Gastroesophageal sphincter (tissue), 4 donors: Measurements from ENCODE around the gene CCDC9. TPM values are rescaled to one million over a fixed set of nuclear protein-coding genes. Genes with fewer than 3 reads are reported as not detected.
"Not testable (repeated sequence)": the region's sequence is repeated elsewhere in the genome, so short reads cannot be mapped to it uniquely, and the experiment has no call there.

Experiments
- ATAC-seq: fragments of 150-250 bp; one replicate; pipeline ENCODE4 v1.9.1; 2016; ENCODE audit warnings: mild to moderate bottlenecking, moderate library complexity
- H3K27ac ChIP-seq, 4 donors: fragments of 200-600 bp; sonication (generic) in 3 of 4; 1 replicate in 3 of 4; 2 replicates in 1 of 4; pipeline ENCODE4 v1.5.1; 2016 to 2019
- H3K27me3 ChIP-seq: fragments of 200-600 bp; sonication (generic); one replicate; pipeline ENCODE4 v1.5.1; 2019
- H3K36me3 ChIP-seq, 2 donors: fragments of 200-600 bp; sonication (generic); one replicate each; pipeline ENCODE4 v1.5.1; 2019; ENCODE audit warnings: control low read depth in 1 of 2
- H3K4me1 ChIP-seq, 3 donors: fragments of 200-600 bp; sonication (generic); 1 replicate in 2 of 3; 2 replicates in 1 of 3; pipeline ENCODE4 v1.5.1; 2016 to 2019; ENCODE audit warnings: control low read depth in 2 of 3
- H3K4me3 ChIP-seq, 2 donors: fragments of 200-600 bp; sonication (generic); one replicate each; pipeline ENCODE4 v1.5.1; 2019; ENCODE audit warnings: mild to moderate bottlenecking in 1 of 2, moderate library complexity in 1 of 2
- H3K9me3 ChIP-seq, 3 donors: fragments of 200-600 bp; sonication (generic); one replicate each; pipeline ENCODE4 v1.5.1; 2017 to 2019; ENCODE audit warnings: control low read depth in 2 of 3
- EP300 ChIP-seq: sonication (generic); formaldehyde crosslinking; IDR thresholded peaks from one replicate; pipeline ENCODE4 v1.6.1; 2017; ENCODE audit warnings: antibody characterized with exemption, mild to moderate bottlenecking
- POLR2A ChIP-seq, 2 donors: fragments of 450-650 bp; IDR thresholded peaks; one replicate each; pipeline ENCODE4 v1.6.1; 2017; ENCODE audit warnings: antibody characterized with exemption in 2 of 2, mild to moderate bottlenecking in 2 of 2, moderate library complexity in 1 of 2
- POLR2AphosphoS5 ChIP-seq: sonication (generic); formaldehyde crosslinking; IDR thresholded peaks from one replicate; pipeline ENCODE4 v1.6.1; 2017; ENCODE audit warnings: antibody characterized with exemption
- WGBS, 2 donors: methylation state at CpG; one replicate each; pipeline ENCODE4 v1.1.5; 2018; ENCODE audit warnings: low coverage in 1 of 2; 5-methylcytosine and 5-hydroxymethylcytosine counted together
- total RNA-seq, 4 donors: library from RNA; depleted of rRNA; stranded (reverse); fragments of >200 nt; gene quantifications; one replicate each; pipeline ENCODE4 v1.1.0, GENCODE V29; 2016
- TF ChIP-seq, protein P1 (sequence below), 4 experiments: fragments of 200-600 bp in 2 of 4; fragments of 450-650 bp in 2 of 4; sonication (generic) in 1 of 4; IDR thresholded peaks; one replicate each; pipeline ENCODE4 v1.5.1; 2017 to 2019; ENCODE audit warnings: antibody characterized with exemption in 4 of 4, mild to moderate bottlenecking in 2 of 4, moderate library complexity in 2 of 4

The CCDC9 gene
- total RNA-seq, 4 donors from 2014 or later: 17.3 to 36.9 (median 28.5) TPM

DNA sequence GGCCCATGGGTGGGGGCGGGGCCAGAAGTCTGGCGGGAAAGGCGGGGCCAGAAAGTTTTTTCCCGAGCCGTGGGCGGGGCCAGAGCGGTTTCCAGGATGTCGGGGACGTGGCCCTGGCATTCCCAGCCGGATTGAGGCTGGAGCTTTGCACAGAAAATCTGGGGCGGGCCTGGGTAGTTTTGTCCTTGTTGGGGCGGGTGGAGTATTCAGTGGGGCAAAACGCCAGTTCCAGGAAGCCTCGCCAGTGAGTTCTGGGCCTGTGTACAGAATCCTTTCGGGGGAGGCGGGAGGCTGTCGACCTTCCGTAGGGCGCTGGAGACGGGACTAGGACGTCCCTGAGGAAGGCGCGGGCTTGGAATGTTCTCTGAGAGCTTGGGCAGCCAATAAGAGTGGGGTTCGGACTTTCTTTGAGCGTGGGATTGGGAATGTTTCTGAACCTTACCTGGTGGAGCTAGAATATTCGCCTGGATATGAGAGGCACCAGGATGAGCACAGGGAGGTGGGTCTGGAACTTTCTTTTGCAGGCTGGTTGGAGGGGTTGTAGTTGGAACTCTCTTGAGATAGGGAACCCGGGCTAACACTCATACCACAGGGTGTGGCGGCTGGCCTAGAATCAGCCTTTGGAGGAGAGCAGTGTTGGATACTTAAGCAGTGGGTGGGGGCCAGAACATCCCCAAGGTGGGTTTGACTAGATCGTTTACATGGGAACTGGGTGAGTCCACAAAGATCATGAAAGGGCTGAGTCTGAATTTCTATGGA lies 1.3 kb downstream of the CCDC9 start:
- ATAC-seq: peak; percentile 71
- H3K4me3 ChIP-seq: peak overlapping the region; percentile 12 to 61
- no peaks in the 10 kb centered on the region for H3K9me3 ChIP-seq
- 8 to 33% methylated on average over 2 to 8 of the region's 29 CpGs for WGBS, 2 donors
- H3K27me3 ChIP-seq: no peaks in the 10 kb centered on the region
- H3K4me1 ChIP-seq: peaks cover 3 to 47% (median 16%) of the 10 kb centered on the region in 3 donors
- TF ChIP-seq POLR2A (IDR thresholded peaks at IDR 0.05): peak in 1 of 2 donors; percentile 13
- TF ChIP-seq EP300: no peak
- TF ChIP-seq POLR2AphosphoS5: peak; percentile 65
- TF ChIP-seq, protein P1, sequence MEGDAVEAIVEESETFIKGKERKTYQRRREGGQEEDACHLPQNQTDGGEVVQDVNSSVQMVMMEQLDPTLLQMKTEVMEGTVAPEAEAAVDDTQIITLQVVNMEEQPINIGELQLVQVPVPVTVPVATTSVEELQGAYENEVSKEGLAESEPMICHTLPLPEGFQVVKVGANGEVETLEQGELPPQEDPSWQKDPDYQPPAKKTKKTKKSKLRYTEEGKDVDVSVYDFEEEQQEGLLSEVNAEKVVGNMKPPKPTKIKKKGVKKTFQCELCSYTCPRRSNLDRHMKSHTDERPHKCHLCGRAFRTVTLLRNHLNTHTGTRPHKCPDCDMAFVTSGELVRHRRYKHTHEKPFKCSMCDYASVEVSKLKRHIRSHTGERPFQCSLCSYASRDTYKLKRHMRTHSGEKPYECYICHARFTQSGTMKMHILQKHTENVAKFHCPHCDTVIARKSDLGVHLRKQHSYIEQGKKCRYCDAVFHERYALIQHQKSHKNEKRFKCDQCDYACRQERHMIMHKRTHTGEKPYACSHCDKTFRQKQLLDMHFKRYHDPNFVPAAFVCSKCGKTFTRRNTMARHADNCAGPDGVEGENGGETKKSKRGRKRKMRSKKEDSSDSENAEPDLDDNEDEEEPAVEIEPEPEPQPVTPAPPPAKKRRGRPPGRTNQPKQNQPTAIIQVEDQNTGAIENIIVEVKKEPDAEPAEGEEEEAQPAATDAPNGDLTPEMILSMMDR (IDR thresholded peaks at IDR 0.05): no peak
- H3K27ac ChIP-seq: peak overlapping the region; percentile 70 to 99 (median 90)
- H3K36me3 ChIP-seq: peaks cover 0 to 45% of the 10 kb centered on the region in 2 donors

DNA sequence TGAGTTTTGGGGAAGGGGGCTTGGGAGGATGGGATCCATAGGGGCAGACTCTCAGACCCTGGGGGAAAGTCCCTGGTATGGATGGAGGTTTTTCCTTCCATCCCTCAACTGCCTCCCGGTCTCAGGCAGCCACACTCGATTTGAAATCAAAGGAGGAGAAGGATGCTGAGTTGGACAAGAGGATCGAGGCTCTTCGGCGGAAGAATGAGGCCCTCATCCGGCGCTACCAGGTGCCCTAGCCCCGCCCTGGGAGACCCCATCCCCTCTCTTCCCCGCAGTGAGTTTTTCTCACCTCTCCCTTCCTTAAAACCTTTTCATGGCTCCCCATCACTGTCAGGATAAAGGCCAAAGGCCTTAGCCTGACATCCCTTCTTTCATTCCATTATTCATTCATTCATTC lies 2.1 kb downstream of the CCDC9 start:
- ATAC-seq: no peak
- H3K4me1 ChIP-seq: peaks cover 3 to 47% (median 16%) of the 10 kb centered on the region in 3 donors
- H3K27ac ChIP-seq: peak overlapping the region in 3 of 4 donors; percentile 89 to 99 (median 91)
- peak overlapping the region in 1 of 2 donors; percentile 61 for H3K4me3 ChIP-seq
- no peaks in the 10 kb centered on the region for H3K9me3 ChIP-seq
- peaks cover 0 to 53% of the 10 kb centered on the region in 2 donors for H3K36me3 ChIP-seq
- TF ChIP-seq EP300 (no peak), POLR2AphosphoS5 (no peak), POLR2A (IDR thresholded peaks at IDR 0.05) (no peak)
- TF ChIP-seq, protein P1 (IDR thresholded peaks at IDR 0.05): no peak
- H3K27me3 ChIP-seq: no peaks in the 10 kb centered on the region
- WGBS, 2 donors: 87 to 91% methylated on average over 3 to 8 of the region's 9 CpGs

DNA sequence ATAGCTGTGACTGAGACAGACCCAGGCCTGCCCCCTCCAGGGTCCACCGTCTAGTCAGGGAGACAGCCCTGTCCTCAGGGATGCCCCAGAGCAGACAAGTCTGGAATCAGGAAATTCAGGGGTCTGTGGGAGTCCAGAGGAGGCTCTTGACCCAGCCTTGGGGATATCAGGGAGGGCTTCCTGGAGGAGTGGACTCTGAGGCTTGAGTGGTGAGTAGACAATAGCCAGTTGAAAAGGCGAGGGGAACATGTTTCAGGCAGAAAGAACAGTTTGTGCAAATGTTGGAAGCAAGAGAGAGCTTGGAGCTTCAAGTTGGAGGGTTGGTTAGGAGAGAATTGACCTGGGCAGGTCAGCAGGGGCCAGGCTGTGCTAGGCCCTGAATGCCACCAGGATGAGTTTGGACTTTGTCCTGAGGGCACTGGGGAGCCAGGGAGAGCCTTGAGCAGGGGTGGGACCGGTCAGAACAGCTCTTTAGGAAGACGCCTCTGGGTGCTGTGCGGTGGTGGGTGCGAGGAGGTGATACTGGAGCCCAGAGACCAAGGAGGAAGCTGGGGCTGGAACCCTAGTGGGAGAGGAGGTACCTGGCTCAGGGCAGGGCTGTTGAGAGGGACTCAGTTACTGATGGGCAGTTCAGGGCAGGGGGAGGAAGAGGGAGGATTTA lies 2.7 kb downstream of the CCDC9 start:
- no peaks in the 10 kb centered on the region for H3K9me3 ChIP-seq
- no peak for ATAC-seq
- H3K4me1 ChIP-seq: peaks cover 3 to 47% (median 16%) of the 10 kb centered on the region in 3 donors
- no peak overlapping the region for H3K4me3 ChIP-seq
- peaks cover 0 to 59% of the 10 kb centered on the region in 2 donors for H3K36me3 ChIP-seq
- TF ChIP-seq EP300: no peak
- TF ChIP-seq POLR2A (IDR thresholded peaks at IDR 0.05): no peak
- no peak for TF ChIP-seq POLR2AphosphoS5
- TF ChIP-seq, protein P1 (IDR thresholded peaks at IDR 0.05): no peak
- WGBS, 2 donors: 95% methylated on average over 5 of the region's 6 CpGs; no CpG with 5 or more reads in 1 of the 2 donors
- H3K27me3 ChIP-seq: no peaks in the 10 kb centered on the region
- peak overlapping the region in 3 of 4 donors; percentile 89 to 99 (median 91) for H3K27ac ChIP-seq

DNA sequence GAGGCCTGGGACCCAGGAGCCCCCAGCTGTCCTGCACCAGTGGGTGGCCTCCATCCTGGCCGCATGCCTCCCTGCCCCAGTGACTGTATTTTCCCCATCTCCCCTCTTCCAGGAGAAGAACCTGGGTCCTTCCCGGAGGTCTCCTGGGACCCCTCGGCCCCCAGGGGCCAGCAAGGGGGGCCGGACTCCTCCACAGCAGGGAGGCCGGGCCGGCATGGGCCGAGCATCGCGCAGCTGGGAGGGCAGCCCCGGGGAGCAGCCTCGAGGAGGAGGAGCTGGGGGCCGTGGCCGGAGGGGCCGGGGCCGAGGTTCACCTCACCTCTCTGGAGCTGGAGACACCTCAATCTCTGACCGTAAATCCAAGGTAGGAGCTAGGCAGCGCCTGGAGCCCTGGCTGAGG lies 4.2 kb downstream of the CCDC9 start:
- TF ChIP-seq POLR2A (IDR thresholded peaks at IDR 0.05) (no peak), EP300 (no peak), POLR2AphosphoS5 (no peak)
- TF ChIP-seq, protein P1 (IDR thresholded peaks at IDR 0.05): no peak
- Histone ChIP-seq H3K4me1 (peaks cover 3 to 41% (median 16%) of the 10 kb centered on the region in 3 donors), H3K27ac (peak overlapping the region in 2 of 4 donors; percentile 39 to 89), H3K36me3 (peaks cover 0 to 73% of the 10 kb centered on the region in 2 donors), H3K4me3 (no peak overlapping the region), H3K9me3 (no peaks in the 10 kb centered on the region), H3K27me3 (no peaks in the 10 kb centered on the region)
- ATAC-seq: no peak
- WGBS, 2 donors: 88 to 90% methylated on average over 2 to 11 of the region's 17 CpGs

DNA sequence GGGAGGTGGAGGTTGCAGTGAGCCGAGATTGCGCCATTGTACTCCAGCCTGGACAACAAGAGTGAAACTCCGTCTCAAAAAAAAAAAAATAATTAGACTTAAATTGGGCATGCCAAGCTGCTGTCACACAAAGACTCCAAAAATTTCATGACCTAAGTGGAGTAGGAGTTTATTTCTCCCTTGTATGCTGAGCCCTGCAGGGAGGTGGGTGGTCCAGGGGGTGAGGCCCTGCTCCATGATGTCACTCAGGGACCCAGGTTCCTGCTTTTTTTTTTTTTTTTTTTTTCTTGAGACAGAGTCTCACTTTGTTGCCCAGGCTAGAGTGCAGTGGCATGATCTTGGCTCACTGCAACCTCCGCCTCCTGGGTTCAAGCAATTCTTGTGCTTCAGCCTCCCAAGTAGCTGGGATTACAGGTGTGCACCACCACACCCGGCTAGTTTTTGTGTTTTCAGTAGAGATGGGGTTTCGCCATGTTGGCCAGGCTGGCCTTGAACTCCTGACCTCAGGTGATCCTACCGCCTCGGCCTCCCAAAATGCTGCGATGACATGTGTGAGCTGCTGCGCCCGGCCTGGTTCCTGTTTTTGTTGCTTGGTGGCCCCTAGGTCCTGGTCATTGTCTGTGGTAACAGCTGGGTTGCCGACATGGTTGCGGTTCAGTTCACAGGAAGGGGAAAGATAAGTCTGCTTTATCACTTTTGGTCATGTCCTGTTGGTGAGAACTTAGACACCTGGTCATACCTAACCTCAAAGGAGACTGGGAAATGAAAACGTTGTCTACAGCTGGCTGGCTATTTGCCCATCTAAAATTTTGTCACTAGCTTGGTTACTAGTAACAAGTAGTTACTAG lies 5.8 kb downstream of the CCDC9 start:
- not testable (repeated sequence) for H3K9me3 ChIP-seq, H3K27me3 ChIP-seq, H3K27ac ChIP-seq, H3K4me3 ChIP-seq, ATAC-seq
- Histone ChIP-seq H3K36me3 (peaks cover 0 to 90% of the 10 kb centered on the region in 2 donors), H3K4me1 (peaks cover 3 to 34% (median 16%) of the 10 kb centered on the region in 3 donors)
- 71 to 84% methylated on average over 4 to 7 of the region's 14 CpGs for WGBS, 2 donors
